IMR-90 (cell line): ENCODE measurements around the gene CLCA2. TPM values are rescaled to one million over a fixed set of nuclear protein-coding genes. Genes with fewer than 3 reads are reported as not detected.

Source experiments
- ATAC-seq: fragments of 200-7000 bp; cut with Tn5 transposase; 2 replicates; pipeline ENCODE4 v1.9.1; 2020; ENCODE audit warnings: low read depth, mild to moderate bottlenecking, moderate library complexity
- BruUV-seq: library from RNA; stranded (reverse); fragments of 400-500 nt; replicated peaks from 2 replicates; lab custom pipeline; 2021; lab: Mats Ljungman, UMichigan
- CTCF ChIA-PET: fragments of 300-600 bp; formaldehyde crosslinking; extraction: SDS; loops from one replicate; lab custom pipeline; 2021; ENCODE audit warnings: antibody characterized with exemption; lab: Yijun Ruan, JAX
- POLR2A ChIA-PET: fragments of 300-600 bp; sonication (Branson Sonifier 250); formaldehyde crosslinking; loops from one replicate; lab custom pipeline; 2022; ENCODE audit warnings: antibody characterized with exemption; ENCODE audit not compliant: unreplicated experiment; lab: Charles Lee
- DNase-seq: peaks from one replicate; pipeline ENCODE4 v3.0.0; 2013
- H2AFZ ChIP-seq: replicated peaks from 2 replicates; pipeline ENCODE3; 2013; ENCODE audit warnings: low read length, mild to moderate bottlenecking; ENCODE audit not compliant: poor library complexity
- H2AK5ac ChIP-seq: 2 replicates; pipeline ENCODE4 v1.6.1; 2013; ENCODE audit warnings: low read depth, low read length, inconsistent platforms
- H2AK9ac ChIP-seq: replicated peaks from 2 replicates; pipeline ENCODE3; 2013; ENCODE audit warnings: mild to moderate bottlenecking, low read depth, low read length, moderate library complexity; ENCODE audit not compliant: poor library complexity
- H2BK120ac ChIP-seq: 2 replicates; pipeline ENCODE4 v1.6.1; 2013; ENCODE audit warnings: low read depth, low read length, inconsistent platforms
- H2BK15ac ChIP-seq: 3 replicates; pipeline ENCODE4 v1.6.1; 2013; ENCODE audit warnings: low read depth, low read length, inconsistent platforms
- H2BK20ac ChIP-seq: 2 replicates; pipeline ENCODE4 v1.6.1; 2013; ENCODE audit warnings: low read depth, mild to moderate bottlenecking, inconsistent platforms, low read length, moderate library complexity
- H2BK5ac ChIP-seq: 2 replicates; pipeline ENCODE4 v1.6.1; 2013; ENCODE audit warnings: mild to moderate bottlenecking, low read depth, low read length, inconsistent platforms; ENCODE audit not compliant: poor library complexity, severe bottlenecking
- H3K14ac ChIP-seq: replicated peaks from 2 replicates; pipeline ENCODE4 v1.6.1; 2013; ENCODE audit warnings: low read depth, low read length, inconsistent platforms
- H3K18ac ChIP-seq: 2 replicates; pipeline ENCODE4 v1.6.1; 2013; ENCODE audit warnings: low read depth, low read length, control low read depth
- H3K23ac ChIP-seq: 2 replicates; pipeline ENCODE4 v1.6.1; 2013; ENCODE audit warnings: low read depth, low read length, inconsistent platforms
- H3K27ac ChIP-seq: 2 replicates; pipeline ENCODE4 v1.5.1; 2013; ENCODE audit warnings: mild to moderate bottlenecking, control low read depth, low read length; ENCODE audit not compliant: insufficient read depth
- H3K27me3 ChIP-seq: 2 replicates; pipeline ENCODE4 v1.6.1; 2013; ENCODE audit warnings: low read length; ENCODE audit not compliant: control insufficient read depth, insufficient read depth
- H3K36me3 ChIP-seq: 2 replicates; pipeline ENCODE4 v1.6.1; 2013; ENCODE audit warnings: low read length, mixed read lengths; ENCODE audit not compliant: control insufficient read depth, insufficient read depth
- H3K4ac ChIP-seq: 2 replicates; pipeline ENCODE4 v1.6.1; 2013; ENCODE audit warnings: low read depth, low read length, inconsistent platforms
- H3K4me1 ChIP-seq: 2 replicates; pipeline ENCODE4 v1.6.1; 2013; ENCODE audit warnings: low read length, mixed read lengths; ENCODE audit not compliant: control insufficient read depth, insufficient read depth
- H3K4me2 ChIP-seq: 2 replicates; pipeline ENCODE4 v1.6.1; 2013; ENCODE audit warnings: low read depth, mild to moderate bottlenecking, control low read depth, low read length, moderate library complexity
- H3K4me3 ChIP-seq: 2 replicates; pipeline ENCODE4 v1.5.1; 2013; ENCODE audit warnings: low read depth, mild to moderate bottlenecking, control low read depth, low read length, moderate library complexity; ENCODE audit not compliant: insufficient read depth
- H3K56ac ChIP-seq: 2 replicates; pipeline ENCODE4 v1.6.1; 2013; ENCODE audit warnings: low read length, inconsistent platforms; ENCODE audit not compliant: insufficient read depth; ENCODE audit errors: extremely low read depth
- H3K79me1 ChIP-seq, 2 experiments: 2 replicates each; pipeline ENCODE4 v1.6.1; 2013; ENCODE audit warnings: low read length in 2 of 2, inconsistent platforms in 1 of 2, low read depth in 1 of 2
- H3K9ac ChIP-seq: 2 replicates; pipeline ENCODE4 v1.6.1; 2013; ENCODE audit warnings: low read depth, low read length, control low read depth
- H3K9me1 ChIP-seq: 2 replicates; pipeline ENCODE4 v1.6.1; 2013; ENCODE audit warnings: low read length, inconsistent platforms; ENCODE audit not compliant: insufficient read depth
- H3K9me3 ChIP-seq: 2 replicates; pipeline ENCODE4 v1.6.1; 2013; ENCODE audit warnings: low read length; ENCODE audit not compliant: control insufficient read depth, insufficient read depth
- H4K20me1 ChIP-seq: 2 replicates; pipeline ENCODE4 v1.6.1; 2013; ENCODE audit warnings: low read length, inconsistent platforms; ENCODE audit not compliant: insufficient read depth
- H4K5ac ChIP-seq: 2 replicates; pipeline ENCODE4 v1.6.1; 2013; ENCODE audit warnings: mild to moderate bottlenecking, low read depth, low read length, control low read depth
- H4K8ac ChIP-seq, 2 experiments: 2 replicates each; pipeline ENCODE4 v1.6.1; 2013; ENCODE audit warnings: low read depth in 2 of 2, low read length in 2 of 2, control low read depth in 1 of 2, inconsistent platforms in 1 of 2
- H4K91ac ChIP-seq: 2 replicates; pipeline ENCODE4 v1.6.1; 2013; ENCODE audit warnings: low read depth, low read length, inconsistent platforms; ENCODE audit not compliant: insufficient read depth
- BHLHE40 ChIP-seq: fragments of 150-350 bp; IDR thresholded peaks from 2 replicates; pipeline ENCODE4 v1.6.1; 2016; ENCODE audit warnings: mild to moderate bottlenecking, low read depth, low read length
- CEBPB ChIP-seq: IDR thresholded peaks from 2 replicates; pipeline ENCODE4 v1.6.1; 2012; ENCODE audit warnings: low read depth, low read length, improper control_type of control experiment
- CHD1 ChIP-seq: IDR thresholded peaks from 2 replicates; pipeline ENCODE4 v1.6.1; 2012; ENCODE audit warnings: low read depth, low read length, improper control_type of control experiment
- CTCF ChIP-seq: conservative IDR thresholded peaks from 2 replicates; pipeline ENCODE4 v1.5.1; 2012; ENCODE audit warnings: mild to moderate bottlenecking, low read depth, low read length, improper control_type of control experiment
- ELK1 ChIP-seq: fragments of 150-350 bp; IDR thresholded peaks from 2 replicates; pipeline ENCODE4 v1.6.1; 2016; ENCODE audit warnings: low read depth, mild to moderate bottlenecking, low read length, moderate library complexity, borderline replicate concordance
- FOS ChIP-seq: fragments of 150-350 bp; IDR thresholded peaks from 2 replicates; pipeline ENCODE4 v1.6.1; 2016; ENCODE audit warnings: low read depth, low read length
- MAFK ChIP-seq: IDR thresholded peaks from 2 replicates; pipeline ENCODE4 v1.6.1; 2012; ENCODE audit warnings: low read depth, low read length, improper control_type of control experiment
- MAZ ChIP-seq: IDR thresholded peaks from 2 replicates; pipeline ENCODE4 v1.6.1; 2012; ENCODE audit warnings: low read depth, mild to moderate bottlenecking, low read length, improper control_type of control experiment, moderate library complexity, borderline replicate concordance
- NFE2L2 ChIP-seq: fragments of 150-350 bp; IDR thresholded peaks from 2 replicates; pipeline ENCODE4 v1.6.1; 2016; ENCODE audit warnings: low read depth, mild to moderate bottlenecking, low read length
- RAD21 ChIP-seq: IDR thresholded peaks from 2 replicates; pipeline ENCODE4 v1.6.1; 2012; ENCODE audit warnings: low read length, improper control_type of control experiment
- RCOR1 ChIP-seq: IDR thresholded peaks from 2 replicates; pipeline ENCODE4 v1.6.1; 2012; ENCODE audit warnings: mild to moderate bottlenecking, low read length, improper control_type of control experiment; ENCODE audit not compliant: insufficient replicate concordance
- RFX5 ChIP-seq: IDR thresholded peaks from 2 replicates; pipeline ENCODE4 v1.8.0; 2012; ENCODE audit warnings: low read depth, mild to moderate bottlenecking, low read length, moderate library complexity
- SMC3 ChIP-seq: fragments of 150-350 bp; IDR thresholded peaks from 2 replicates; pipeline ENCODE4 v1.6.1; 2016; ENCODE audit warnings: low read depth, mild to moderate bottlenecking, antibody characterized with exemption, low read length, moderate library complexity
- USF2 ChIP-seq: fragments of 150-350 bp; IDR thresholded peaks from 2 replicates; pipeline ENCODE4 v1.6.1; 2017; ENCODE audit warnings: mild to moderate bottlenecking, antibody characterized with exemption, low read length, low read depth
- WGBS, 2 experiments: methylation state at CpG; one replicate each; pipeline versions ENCODE4 v1.1.5 to v1.1.7; 2013; ENCODE audit warnings: missing lambda C conversion rate in 2 of 2; ENCODE audit not compliant: insufficient read length in 1 of 2; ENCODE audit errors: extremely low coverage in 2 of 2; 5-methylcytosine and 5-hydroxymethylcytosine counted together
- dilution Hi-C: fragments of 300-500 bp; cut with HindIII; formaldehyde crosslinking; loops from one replicate; pipeline ENCODE4 v1.14.3; 2018; ENCODE audit warnings: low sequenced_read_pairs; ENCODE audit not compliant: unreplicated experiment
- in situ Hi-C: fragments of 300-500 bp; cut with MboI; formaldehyde crosslinking; loops from 3 replicates; pipeline ENCODE4 v1.14.3; 2019; ENCODE audit warnings: low sequenced_read_pairs, inconsistent platforms, mixed read lengths
- intact Hi-C: fragments of 100-400 bp; cut with micrococcal nuclease; formaldehyde crosslinking; loops from 2 replicates; pipeline ENCODE4 v1.10.0; 2022
- polyA plus RNA-seq, 3 experiments: library from polyadenylated mRNA; depleted of rRNA; stranded (reverse); fragments of >200 nt; gene quantifications; 2 replicates each; pipeline ENCODE4 v1.2.3, GENCODE V29; 2012; ENCODE audit warnings: low replicate concordance in 1 of 3
- total RNA-seq: library from RNA; depleted of rRNA; stranded (reverse); fragments of >200 nt; gene quantifications from 2 replicates; pipeline ENCODE4 v1.2.3, GENCODE V29; 2012

The CLCA2 gene
- total and polyA plus RNA-seq, 2 of the 4 experiments (the other 2 are of a cell fraction): 0.09 to 0.18 TPM

- Histone ChIP-seq H3K18ac (no peak overlapping the region), H3K27me3 (peaks cover 3% of the 10 kb centered on the region), H2AFZ (no peak overlapping the region), H2AK5ac (no peak overlapping the region), H3K9ac (no peak overlapping the region), H3K4ac (no peak overlapping the region), H3K14ac (no peak overlapping the region), H4K5ac (no peak overlapping the region), H3K56ac (no peak overlapping the region), H2BK5ac (no peak overlapping the region), H3K36me3 (no peaks in the 10 kb centered on the region), H3K9me1 (no peaks in the 10 kb centered on the region), H3K4me1 (no peaks in the 10 kb centered on the region), H4K20me1 (no peaks in the 10 kb centered on the region), H3K4me3 (no peak overlapping the region), H2BK20ac (no peak overlapping the region), H3K4me2 (no peak overlapping the region), H3K23ac (no peak overlapping the region), H4K8ac (no peak overlapping the region), H3K79me1 (no peaks in the 10 kb centered on the region), H2BK15ac (no peak overlapping the region), H4K91ac (no peak overlapping the region), H2AK9ac (no peak overlapping the region), H3K9me3 (no peaks in the 10 kb centered on the region), H2BK120ac (no peak overlapping the region), H3K27ac (no peak overlapping the region)
- TF ChIP-seq ELK1: no peak
- TF ChIP-seq NFE2L2: no peak
- TF ChIP-seq RFX5: no peak
- TF ChIP-seq CTCF: no peak
- TF ChIP-seq SMC3: no peak
- no peak for TF ChIP-seq FOS
- TF ChIP-seq MAFK: no peak
- TF ChIP-seq RCOR1: no peak
- no peak for TF ChIP-seq RAD21
- no peak for TF ChIP-seq CHD1
- no peak for TF ChIP-seq CEBPB
- TF ChIP-seq USF2: no peak
- no peak for TF ChIP-seq MAZ
- no peak for TF ChIP-seq BHLHE40
- dilution Hi-C loops (no loop called here), in situ Hi-C loops (loop anchor here (25.0 kb wide), 1 partner anchor 610 kb away; no protein-coding TSS in a partner anchor), intact Hi-C loops (loop anchor here (10.0 kb wide), 2 partner anchors 487 to 607 kb away; no protein-coding TSS in a partner anchor)
- ATAC-seq: no peak
- WGBS, 2 experiments: no CpG with 5 or more reads among the region's 4 CpGs
- ChIA-PET POLR2A (no interaction called here), CTCF (no interaction called here)
- no TSS peak for BruUV-seq
- no peak for DNase-seq
These were observed 53.7 kb downstream of the CLCA2 start for GRCh38 chr1:86477682-86478081.
